Dendritic cell treated with granulocyte-macrophage colony-stimulating factor and Interleukin-4, amounts not matched to agents 40 ng/mL and 50 ng/mL, for 4 days (primary cell): Measurements from ENCODE around the gene CXCL3.
"Not testable (repeated sequence)": the region's sequence is repeated elsewhere in the genome, so short reads cannot be mapped to it uniquely, and the experiment has no call there.

Experiments
- H3K27ac Mint-ChIP-seq: one replicate; pipeline ENCODE4 v1.8.0; 2022; ENCODE audit warnings: mild to moderate bottlenecking, mixed read lengths
- H3K27me3 Mint-ChIP-seq: one replicate; pipeline ENCODE4 v1.8.0; 2022; ENCODE audit warnings: mild to moderate bottlenecking, mixed read lengths
- H3K36me3 Mint-ChIP-seq: one replicate; pipeline ENCODE4 v1.8.0; 2022; ENCODE audit warnings: low read depth, mixed read lengths
- H3K4me1 Mint-ChIP-seq: one replicate; pipeline ENCODE4 v1.8.0; 2022; ENCODE audit warnings: low read depth, mixed read lengths
- H3K4me3 Mint-ChIP-seq: one replicate; pipeline ENCODE4 v1.8.0; 2022; ENCODE audit warnings: mild to moderate bottlenecking, moderate library complexity, mixed read lengths
- H3K9me3 Mint-ChIP-seq: one replicate; pipeline ENCODE4 v1.8.0; 2022; ENCODE audit warnings: mixed read lengths
- intact Hi-C: fragments of 100-400 bp; cut with micrococcal nuclease; formaldehyde crosslinking; loops from one replicate; pipeline ENCODE4 v1.15.0; 2022

The CXCL3 gene

GRCh38 chr4:74038425-74039314, at the start of gene CXCL3:
Gene CXCL3, minus strand, starts transcription at chr4:74038689. Its CDS starts 78 bp downstream, at chr4:74038611.
- peaks cover 29% of the 10 kb centered on the region for H3K27me3 Mint-ChIP-seq
- peak within 1 kb of the TSS; percentile 86 for H3K27ac Mint-ChIP-seq
- H3K9me3 Mint-ChIP-seq = no peaks in the 10 kb centered on the region
- peak within 1 kb of the TSS; percentile 82 for H3K4me3 Mint-ChIP-seq
- intact Hi-C loops = loop anchor here (5.0 to 10.0 kb wide), 3 partner anchors 59 to 374 kb away; partner anchors contain the start of gene CXCL2
- H3K36me3 Mint-ChIP-seq = peaks cover 8% of the 10 kb centered on the region
- peaks cover 43% of the 10 kb centered on the region for H3K4me1 Mint-ChIP-seq

DNA sequence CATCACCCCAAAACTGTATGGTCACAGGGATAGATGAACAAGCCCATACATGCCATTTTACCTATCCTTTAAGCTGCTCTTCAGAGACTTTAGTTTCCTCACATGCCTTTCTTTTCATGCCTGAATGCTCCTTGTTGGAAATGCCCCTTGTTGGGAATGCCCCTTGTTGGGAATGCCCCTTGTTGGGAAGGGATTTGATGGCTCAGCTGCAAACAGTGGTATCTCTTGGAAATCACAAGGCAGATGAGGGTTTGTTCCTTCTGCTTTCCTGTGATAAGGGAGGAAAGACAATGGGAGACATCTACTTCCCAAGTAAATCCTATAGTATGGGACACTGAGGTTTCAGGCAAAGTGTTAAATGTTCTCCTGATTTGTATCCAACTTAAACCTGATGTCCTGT, 49.0 kb upstream of the CXCL3 start:
- Mint-ChIP-seq H3K9me3 (peaks cover 8% of the 10 kb centered on the region), H3K4me1 (peaks cover 39% of the 10 kb centered on the region), H3K36me3 (no peaks in the 10 kb centered on the region), H3K27me3 (no peaks in the 10 kb centered on the region), H3K27ac (no peak overlapping the region), H3K4me3 (no peak overlapping the region)
- intact Hi-C loops = no loop called here

GRCh38 chr4:74085669-74086068, 47.2 kb upstream of the CXCL3 start:
- Mint-ChIP-seq H3K4me1 (peaks cover 52% of the 10 kb centered on the region), H3K27me3 (no peaks in the 10 kb centered on the region), H3K36me3 (no peaks in the 10 kb centered on the region), H3K27ac (no peak overlapping the region), H3K4me3 (no peak overlapping the region), H3K9me3 (peaks cover 8% of the 10 kb centered on the region)
- intact Hi-C loops = no loop called here

GRCh38 chr4:74084984-74085383, 46.5 kb upstream of the CXCL3 start:
- Mint-ChIP-seq H3K4me3 (no peak overlapping the region), H3K4me1 (peaks cover 53% of the 10 kb centered on the region), H3K27ac (peak overlapping the region; percentile 51), H3K27me3 (no peaks in the 10 kb centered on the region), H3K9me3 (peaks cover 8% of the 10 kb centered on the region), H3K36me3 (no peaks in the 10 kb centered on the region)
- intact Hi-C loops = loop anchor here (5.0 kb wide), 1 partner anchor 38 kb away; no protein-coding TSS in a partner anchor

GRCh38 chr4:74083546-74083945, 45.1 kb upstream of the CXCL3 start:
- Mint-ChIP-seq H3K4me3 (no peak overlapping the region), H3K27ac (peak overlapping the region; percentile 43), H3K27me3 (no peaks in the 10 kb centered on the region), H3K4me1 (peaks cover 61% of the 10 kb centered on the region), H3K9me3 (peaks cover 17% of the 10 kb centered on the region), H3K36me3 (peaks cover 8% of the 10 kb centered on the region)
- intact Hi-C loops = loop anchor here (5.0 kb wide), 1 partner anchor 36 kb away; no protein-coding TSS in a partner anchor

DNA sequence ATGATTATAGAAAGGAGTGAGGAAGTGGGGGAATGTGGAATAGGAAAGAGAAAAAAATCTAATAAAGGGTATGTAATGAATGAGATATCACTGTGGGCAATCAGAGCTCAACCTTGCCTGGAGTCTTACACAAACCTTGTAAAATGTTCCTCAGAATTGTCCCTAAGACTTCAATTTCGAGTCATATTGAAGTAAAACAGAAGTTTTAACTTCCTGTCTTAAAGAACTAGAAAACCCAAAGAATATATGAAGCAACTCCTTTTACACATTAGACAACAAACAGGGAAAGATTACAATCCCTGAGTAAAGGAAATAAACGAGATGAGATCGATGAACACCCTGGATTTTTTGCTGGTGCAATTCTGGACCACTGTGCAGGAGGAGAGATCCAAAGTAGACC, 42.5 kb upstream of the CXCL3 start:
- H3K27me3 Mint-ChIP-seq = no peaks in the 10 kb centered on the region
- peaks cover 56% of the 10 kb centered on the region for H3K4me1 Mint-ChIP-seq
- peaks cover 18% of the 10 kb centered on the region for H3K9me3 Mint-ChIP-seq
- H3K4me3 Mint-ChIP-seq = no peak overlapping the region
- intact Hi-C loops = loop anchor here (5.0 kb wide), 1 partner anchor 34 kb away; no protein-coding TSS in a partner anchor
- peaks cover 9% of the 10 kb centered on the region for H3K36me3 Mint-ChIP-seq
- no peak overlapping the region for H3K27ac Mint-ChIP-seq

DNA sequence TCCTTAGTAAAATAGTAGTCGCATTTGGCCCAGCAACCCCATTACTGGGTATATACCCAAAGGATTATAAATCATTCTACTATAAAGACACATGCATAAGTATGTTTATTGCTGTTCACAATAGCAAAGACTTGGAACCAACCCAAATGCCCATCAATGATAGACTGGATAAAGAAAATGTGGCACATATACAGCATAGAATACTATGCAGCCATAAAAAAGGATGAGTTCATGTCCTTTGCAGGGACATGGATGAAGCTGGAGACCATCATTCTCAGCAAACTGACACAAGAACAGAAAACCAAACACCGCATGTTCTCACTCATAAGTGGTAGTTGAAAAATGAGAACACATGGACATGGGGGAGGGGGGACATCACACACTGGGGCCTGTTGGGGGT, 41.9 kb upstream of the CXCL3 start:
- H3K4me3 Mint-ChIP-seq, H3K27me3 Mint-ChIP-seq, H3K27ac Mint-ChIP-seq, H3K36me3 Mint-ChIP-seq: not testable (repeated sequence)
- Mint-ChIP-seq H3K9me3 (peaks cover 18% of the 10 kb centered on the region), H3K4me1 (peaks cover 49% of the 10 kb centered on the region)
- intact Hi-C loops = loop anchor here (5.0 kb wide), 1 partner anchor 33 kb away; no protein-coding TSS in a partner anchor

- H3K27me3 Mint-ChIP-seq, H3K36me3 Mint-ChIP-seq, intact Hi-C loops, H3K4me3 Mint-ChIP-seq: not testable (repeated sequence)
- Mint-ChIP-seq H3K27ac (peak overlapping the region; percentile 68), H3K9me3 (peaks cover 10% of the 10 kb centered on the region), H3K4me1 (peaks cover 38% of the 10 kb centered on the region)
These were observed 40.5 kb upstream of the CXCL3 start for GRCh38 chr4:74079024-74079423.

DNA sequence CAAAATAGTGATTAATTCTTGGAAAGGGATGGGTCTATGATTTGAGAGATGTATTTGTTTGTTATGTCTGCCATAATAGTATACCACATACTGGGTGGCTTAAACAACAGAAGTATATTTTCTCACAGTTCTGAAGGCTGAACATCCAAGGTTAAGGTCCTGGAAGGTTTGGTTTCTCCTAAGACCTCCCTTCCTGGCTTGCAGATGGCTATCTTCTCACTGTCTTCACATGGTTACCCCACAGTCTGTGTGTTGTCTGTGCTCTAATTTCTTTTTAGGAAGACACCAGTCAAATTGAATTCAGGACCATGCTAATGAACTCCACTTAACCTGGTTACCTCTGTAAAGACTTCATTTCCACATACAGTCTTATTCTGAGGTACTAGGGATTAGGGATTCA, 34.9 kb upstream of the CXCL3 start:
- H3K4me1 Mint-ChIP-seq = peaks cover 5% of the 10 kb centered on the region
- no peak overlapping the region for H3K27ac Mint-ChIP-seq
- intact Hi-C loops = no loop called here
- H3K27me3 Mint-ChIP-seq = no peaks in the 10 kb centered on the region
- no peaks in the 10 kb centered on the region for H3K9me3 Mint-ChIP-seq
- no peaks in the 10 kb centered on the region for H3K36me3 Mint-ChIP-seq
- no peak overlapping the region for H3K4me3 Mint-ChIP-seq

- Mint-ChIP-seq H3K27ac (no peak overlapping the region), H3K4me3 (no peak overlapping the region), H3K27me3 (no peaks in the 10 kb centered on the region), H3K4me1 (peaks cover 5% of the 10 kb centered on the region), H3K36me3 (no peaks in the 10 kb centered on the region), H3K9me3 (no peaks in the 10 kb centered on the region)
- intact Hi-C loops = no loop called here
These were observed 34.2 kb upstream of the CXCL3 start for GRCh38 chr4:74072739-74073138.

GRCh38 chr4:74067586-74067985, 29.1 kb upstream of the CXCL3 start:
- H3K9me3 Mint-ChIP-seq = no peaks in the 10 kb centered on the region

GRCh38 chr4:74066232-74066631, 27.7 kb upstream of the CXCL3 start:
- Mint-ChIP-seq H3K4me3 (no peak overlapping the region), H3K27me3 (no peaks in the 10 kb centered on the region)
- intact Hi-C loops = no loop called here

More at GRCh38 chr4:74067586-74067985, 29.1 kb upstream of the CXCL3 start:
- intact Hi-C loops = no loop called here
- Mint-ChIP-seq H3K4me1 (no peaks in the 10 kb centered on the region), H3K27ac (no peak overlapping the region), H3K4me3 (no peak overlapping the region), H3K36me3 (no peaks in the 10 kb centered on the region), H3K27me3 (no peaks in the 10 kb centered on the region)

GRCh38 chr4:74065115-74065642, 26.7 kb upstream of the CXCL3 start:
- intact Hi-C loops = no loop called here

More at GRCh38 chr4:74066232-74066631, 27.7 kb upstream of the CXCL3 start:
- no peak overlapping the region for H3K27ac Mint-ChIP-seq
- H3K36me3 Mint-ChIP-seq = no peaks in the 10 kb centered on the region
- H3K9me3 Mint-ChIP-seq = no peaks in the 10 kb centered on the region
- no peaks in the 10 kb centered on the region for H3K4me1 Mint-ChIP-seq

GRCh38 chr4:74063859-74064258, 25.4 kb upstream of the CXCL3 start:
- H3K27me3 Mint-ChIP-seq = no peaks in the 10 kb centered on the region
- intact Hi-C loops = no loop called here
- H3K4me3 Mint-ChIP-seq = no peak overlapping the region
- no peaks in the 10 kb centered on the region for H3K4me1 Mint-ChIP-seq
- H3K27ac Mint-ChIP-seq = no peak overlapping the region
- no peaks in the 10 kb centered on the region for H3K9me3 Mint-ChIP-seq
- no peaks in the 10 kb centered on the region for H3K36me3 Mint-ChIP-seq

More at GRCh38 chr4:74065115-74065642, 26.7 kb upstream of the CXCL3 start:
- Mint-ChIP-seq H3K36me3 (no peaks in the 10 kb centered on the region), H3K4me1 (no peaks in the 10 kb centered on the region), H3K27me3 (no peaks in the 10 kb centered on the region), H3K9me3 (no peaks in the 10 kb centered on the region), H3K4me3 (no peak overlapping the region), H3K27ac (no peak overlapping the region)
